Smooth muscle cell (in vitro differentiated cells): Measurements from ENCODE around the gene GLI3. TPM values are rescaled to one million over a fixed set of nuclear protein-coding genes. Genes with fewer than 3 reads are reported as not detected.
A peak's percentile ranks its signal among the peaks of the same experiment; 100 is the strongest.

Source experiments
- DNase-seq: peaks from one replicate; lab custom pipeline; 2025; ENCODE audit not compliant: unreplicated experiment; lab: John Stamatoyannopoulos, UW
- H2AFZ ChIP-seq: fragments of 200-600 bp; sonication (generic); 2 replicates; pipeline ENCODE4 v1.6.0; 2016; ENCODE audit warnings: antibody characterized with exemption, low read depth, mild to moderate bottlenecking
- H3F3A ChIP-seq: fragments of 200-600 bp; sonication (generic); 2 replicates; pipeline ENCODE4 v1.6.0; 2017; ENCODE audit warnings: antibody characterized with exemption, low read depth
- H3K27ac ChIP-seq: fragments of 200-600 bp; sonication (generic); 2 replicates; pipeline ENCODE4 v1.5.1; 2016; ENCODE audit warnings: low read depth, mild to moderate bottlenecking
- H3K27me3 ChIP-seq: fragments of 200-600 bp; sonication (generic); 2 replicates; pipeline ENCODE4 v1.6.1; 2016; ENCODE audit warnings: low read depth, mild to moderate bottlenecking
- H3K36me3 ChIP-seq: fragments of 200-600 bp; sonication (generic); 2 replicates; pipeline ENCODE4 v1.5.1; 2016; ENCODE audit warnings: low read depth
- H3K4me1 ChIP-seq: fragments of 200-600 bp; sonication (generic); 2 replicates; pipeline ENCODE4 v1.5.1; 2016; ENCODE audit warnings: low read depth
- H3K4me2 ChIP-seq: fragments of 200-600 bp; sonication (generic); 2 replicates; pipeline ENCODE4 v1.6.0; 2016; ENCODE audit warnings: mild to moderate bottlenecking
- H3K4me3 ChIP-seq: fragments of 200-600 bp; sonication (generic); 2 replicates; pipeline ENCODE4 v1.5.1; 2016; ENCODE audit warnings: mild to moderate bottlenecking
- H3K79me2 ChIP-seq: fragments of 200-600 bp; sonication (generic); 2 replicates; pipeline ENCODE4 v1.6.0; 2016; ENCODE audit warnings: low read depth, mild to moderate bottlenecking
- H3K9ac ChIP-seq: fragments of 200-600 bp; sonication (generic); 2 replicates; pipeline ENCODE4 v1.6.0; 2016; ENCODE audit warnings: low read depth
- H3K9me3 ChIP-seq: fragments of 200-600 bp; sonication (generic); replicated peaks from 2 replicates; pipeline ENCODE4 v1.5.1; 2016; ENCODE audit warnings: low read depth
- H4K20me1 ChIP-seq: fragments of 200-600 bp; sonication (generic); 2 replicates; pipeline ENCODE4 v1.6.0; 2016; ENCODE audit warnings: low read depth
- CTCF ChIP-seq: fragments of 200-600 bp; sonication (generic); IDR thresholded peaks from 2 replicates; pipeline ENCODE4 v1.5.1; 2017; ENCODE audit warnings: borderline replicate concordance, mild to moderate bottlenecking, antibody characterized with exemption; ENCODE audit not compliant: insufficient read depth, poor library complexity, severe bottlenecking
- WGBS: methylation state at CpG from one replicate; pipeline ENCODE4 v1.1.7; 2016; ENCODE audit warnings: low lambda C conversion rate; 5-methylcytosine and 5-hydroxymethylcytosine counted together
- polyA plus RNA-seq: library from polyadenylated mRNA; unstranded; fragments of >200 nt; fragmentation: Nextera tagmentation; extraction: Ambion mirVana; gene quantifications from 2 replicates; pipeline ENCODE4 v1.2.1, GENCODE V29; 2016
- total RNA-seq: library from RNA; depleted of rRNA; stranded (reverse); fragments of >200 nt; gene quantifications from 2 replicates; pipeline ENCODE4 v1.2.3, GENCODE V29; 2014

Gene GLI3
- total and polyA plus RNA-seq, 2 experiments from 2014 or later: 31.1 to 70.4 TPM

- peaks cover 34% of the 10 kb centered on the region for H3K4me1 ChIP-seq
- no peak overlapping the region for H3K4me2 ChIP-seq
- DNase-seq: no peak
- no peaks in the 10 kb centered on the region for H3K36me3 ChIP-seq
- peaks cover 6% of the 10 kb centered on the region for H3F3A ChIP-seq
- no peak overlapping the region for H3K4me3 ChIP-seq
- no peaks in the 10 kb centered on the region for H3K27me3 ChIP-seq
- TF ChIP-seq CTCF: no peak
- peaks cover 99% of the 10 kb centered on the region for H4K20me1 ChIP-seq
- no peak overlapping the region for H2AFZ ChIP-seq
- no peak overlapping the region for H3K27ac ChIP-seq
- H3K79me2 ChIP-seq: peaks cover 94% of the 10 kb centered on the region
- no peaks in the 10 kb centered on the region for H3K9me3 ChIP-seq
- no peak overlapping the region for H3K9ac ChIP-seq
These were observed 109.8 kb downstream of the GLI3 start for GRCh38 chr7:42127232-42127622.

GRCh38 chr7:42126475-42127231 lies 110.4 kb downstream of the GLI3 start:
- H3K79me2 ChIP-seq: peaks cover 95% of the 10 kb centered on the region
- no peak overlapping the region for H3K27ac ChIP-seq
- H3K4me3 ChIP-seq: no peak overlapping the region
- H3K27me3 ChIP-seq: no peaks in the 10 kb centered on the region
- TF ChIP-seq CTCF: no peak
- H4K20me1 ChIP-seq: peaks cover 100% of the 10 kb centered on the region
- H3K36me3 ChIP-seq: no peaks in the 10 kb centered on the region
- peak overlapping the region; percentile 4 for H3K9ac ChIP-seq
- 88% methylated on average over 6 of the region's 6 CpGs for WGBS
- peaks cover 34% of the 10 kb centered on the region for H3K4me1 ChIP-seq
- peaks cover 6% of the 10 kb centered on the region for H3F3A ChIP-seq
- DNase-seq: no peak
- no peak overlapping the region for H3K4me2 ChIP-seq
- H2AFZ ChIP-seq: no peak overlapping the region
- H3K9me3 ChIP-seq: no peaks in the 10 kb centered on the region

GRCh38 chr7:42125321-42125720 lies 111.7 kb downstream of the GLI3 start:
- H3K9ac ChIP-seq: no peak overlapping the region
- H3K4me1 ChIP-seq: peaks cover 34% of the 10 kb centered on the region
- no peak overlapping the region for H3K4me3 ChIP-seq
- H3F3A ChIP-seq: peaks cover 6% of the 10 kb centered on the region
- H2AFZ ChIP-seq: no peak overlapping the region
- no peak for TF ChIP-seq CTCF
- 48% methylated on average over 8 of the region's 8 CpGs for WGBS
- DNase-seq: no peak
- no peaks in the 10 kb centered on the region for H3K36me3 ChIP-seq
- no peak overlapping the region for H3K4me2 ChIP-seq
- H4K20me1 ChIP-seq: peaks cover 100% of the 10 kb centered on the region
- H3K27ac ChIP-seq: no peak overlapping the region
- H3K27me3 ChIP-seq: no peaks in the 10 kb centered on the region
- peaks cover 94% of the 10 kb centered on the region for H3K79me2 ChIP-seq
- H3K9me3 ChIP-seq: no peaks in the 10 kb centered on the region

- Histone ChIP-seq H3K9ac (no peak overlapping the region), H3K4me1 (peaks cover 34% of the 10 kb centered on the region), H3K36me3 (no peaks in the 10 kb centered on the region), H3K9me3 (no peaks in the 10 kb centered on the region), H4K20me1 (peaks cover 100% of the 10 kb centered on the region), H3F3A (peaks cover 6% of the 10 kb centered on the region), H3K79me2 (peaks cover 95% of the 10 kb centered on the region), H3K27ac (no peak overlapping the region), H3K4me2 (no peak overlapping the region), H3K4me3 (no peak overlapping the region), H3K27me3 (no peaks in the 10 kb centered on the region), H2AFZ (no peak overlapping the region)
- no peak for TF ChIP-seq CTCF
- WGBS: 96% methylated on average over 6 of the region's 6 CpGs
- no peak for DNase-seq
These were observed 113.3 kb downstream of the GLI3 start for GRCh38 chr7:42123716-42124115.
